Endothelial cell of umbilical vein (primary cell): ENCODE measurements around the gene SFXN3. TPM values are rescaled to one million over a fixed set of nuclear protein-coding genes. Genes with fewer than 3 reads are reported as not detected.

Source experiments
- BruUV-seq: library from RNA; stranded (reverse); fragments of 400-500 nt; replicated peaks from 2 replicates; lab custom pipeline; 2021; lab: Mats Ljungman, UMichigan
- CTCF ChIA-PET: fragments of 300-600, 350-600 bp; sonication (Branson Sonifier 250); formaldehyde crosslinking; loops from one replicate; lab custom pipeline; 2021; ENCODE audit warnings: antibody characterized with exemption, inconsistent platforms; lab: Charles Lee
- POLR2A ChIA-PET: fragments of 300-600, 350-600 bp; sonication (Branson Sonifier 250); formaldehyde crosslinking; loops from one replicate; lab custom pipeline; 2021; ENCODE audit warnings: antibody characterized with exemption, inconsistent platforms; lab: Charles Lee
- DNase-seq: peaks from one replicate; pipeline ENCODE4 v3.0.0-alpha.2; 2011; ENCODE audit warnings: low read depth, low spot score
- FAIRE-seq: peaks from 2 replicates; lab custom pipeline; 2011; peaks lifted over from hg19 to GRCh38; lab: Jason Lieb, UNC
- H2AFZ ChIP-seq: 2 replicates; pipeline ENCODE4 v1.6.0; 2012; ENCODE audit warnings: low read depth, low read length, control low read depth, inconsistent platforms
- H3K27ac ChIP-seq: 2 replicates; pipeline ENCODE4 v1.5.1; 2011; ENCODE audit warnings: low read depth, mild to moderate bottlenecking, control low read depth, low read length, moderate library complexity; ENCODE audit not compliant: insufficient read depth
- H3K27me3 ChIP-seq, 2 experiments: 2 replicates each; pipeline versions ENCODE4 v1.6.0 to v1.6.1; 2011; ENCODE audit warnings: low read length in 2 of 2, mixed read lengths in 1 of 2; ENCODE audit not compliant: control insufficient read depth in 2 of 2, insufficient read depth in 2 of 2
- H3K36me3 ChIP-seq, 2 experiments: 2 replicates in 1 of 2; 3 replicates in 1 of 2; pipeline ENCODE4 v1.5.1; 2011; ENCODE audit warnings: low read length in 2 of 2, mild to moderate bottlenecking in 1 of 2, moderate library complexity in 1 of 2; ENCODE audit not compliant: control insufficient read depth in 2 of 2, insufficient read depth in 2 of 2; ENCODE audit errors: extremely low read depth in 1 of 2
- H3K4me1 ChIP-seq: 3 replicates; pipeline ENCODE4 v1.5.1; 2011; ENCODE audit warnings: mild to moderate bottlenecking, low read length; ENCODE audit not compliant: control insufficient read depth, insufficient read depth; ENCODE audit errors: extremely low read depth
- H3K4me2 ChIP-seq: 2 replicates; pipeline ENCODE4 v1.6.1; 2011; ENCODE audit warnings: low read length, control low read depth, mixed read lengths; ENCODE audit not compliant: insufficient read depth
- H3K4me3 ChIP-seq, 3 experiments: fragments of 200-600 bp in 1 of 3; sonication (generic), shearing (Covaris generic) in 1 of 3; replicated peaks in 1 of 3; 2 replicates each; pipeline ENCODE4 v1.5.1; 2011 to 2016; ENCODE audit warnings: control low read depth in 3 of 3, low read length in 3 of 3, mild to moderate bottlenecking in 2 of 3, inconsistent platforms in 1 of 3, low read depth in 1 of 3, moderate library complexity in 1 of 3; ENCODE audit not compliant: insufficient read depth in 1 of 3
- H3K79me2 ChIP-seq: 2 replicates; pipeline ENCODE4 v1.6.0; 2012; ENCODE audit warnings: low read length, inconsistent platforms; ENCODE audit not compliant: control insufficient read depth, insufficient read depth
- H3K9ac ChIP-seq: replicated peaks from 2 replicates; pipeline ENCODE3; 2011; ENCODE audit warnings: low read length, control low read depth; ENCODE audit not compliant: insufficient read depth; ENCODE audit errors: extremely low read depth
- H3K9me1 ChIP-seq: replicated peaks from 3 replicates; pipeline ENCODE4 v1.6.0; 2011; ENCODE audit warnings: mild to moderate bottlenecking, low read length; ENCODE audit not compliant: control insufficient read depth, insufficient read depth; ENCODE audit errors: extremely low read depth
- H3K9me3 ChIP-seq: replicated peaks from 2 replicates; pipeline ENCODE4 v1.5.1; 2012; ENCODE audit warnings: low read length, inconsistent platforms; ENCODE audit not compliant: control insufficient read depth, insufficient read depth
- H4K20me1 ChIP-seq: replicated peaks from 2 replicates; pipeline ENCODE3; 2011; ENCODE audit warnings: mild to moderate bottlenecking, low read length; ENCODE audit not compliant: control insufficient read depth, insufficient read depth; ENCODE audit errors: extremely low read depth
- CTCF ChIP-seq, 2 donors: IDR thresholded peaks; 1 replicate in 1 of 2; 2 replicates in 1 of 2; pipeline ENCODE4 v1.5.1; 2011; ENCODE audit warnings: low read length in 2 of 2, mild to moderate bottlenecking in 2 of 2, moderate library complexity in 2 of 2, control low read depth in 1 of 2, inconsistent platforms in 1 of 2, low read depth in 1 of 2; ENCODE audit not compliant: insufficient read depth in 1 of 2; ENCODE audit errors: extremely low read depth in 1 of 2
- EZH2 ChIP-seq: IDR thresholded peaks from 2 replicates; pipeline ENCODE4 v1.6.1; 2012; ENCODE audit warnings: borderline replicate concordance, low read depth, mild to moderate bottlenecking, moderate library complexity, low read length, inconsistent platforms; ENCODE audit not compliant: severe bottlenecking
- FOS ChIP-seq: IDR thresholded peaks from 2 replicates; pipeline ENCODE4 v1.6.1; 2011; ENCODE audit warnings: mild to moderate bottlenecking, low read length, moderate library complexity, borderline replicate concordance; ENCODE audit not compliant: insufficient read depth
- GATA2 ChIP-seq: IDR thresholded peaks from 2 replicates; pipeline ENCODE4 v1.7.0; 2011; ENCODE audit warnings: low read depth, mild to moderate bottlenecking, moderate library complexity, mixed read lengths, low read length; ENCODE audit not compliant: insufficient read length, insufficient read depth
- JUN ChIP-seq: IDR thresholded peaks from 2 replicates; pipeline ENCODE4 v1.6.1; 2011; ENCODE audit warnings: borderline replicate concordance, low read depth; ENCODE audit not compliant: insufficient read length, insufficient read depth
- MYC ChIP-seq: IDR thresholded peaks from one replicate; pipeline ENCODE4 v1.6.1; 2011; ENCODE audit warnings: mild to moderate bottlenecking, low read depth, low read length
- POLR2A ChIP-seq: IDR thresholded peaks from 2 replicates; pipeline ENCODE4 v1.6.1; 2012; ENCODE audit warnings: low read depth, mild to moderate bottlenecking, control low read depth, low read length
- POLR2AphosphoS5 ChIP-seq: IDR thresholded peaks from 2 replicates; pipeline ENCODE4 v1.6.1; 2012; ENCODE audit warnings: low read depth, mild to moderate bottlenecking, control low read depth, low read length, moderate library complexity; ENCODE audit not compliant: insufficient read depth
- dilution Hi-C: fragments of 300-500 bp; cut with MboI; formaldehyde crosslinking; loops from one replicate; pipeline ENCODE4 v1.15.0; 2019; ENCODE audit warnings: low sequenced_read_pairs; ENCODE audit not compliant: extremely low pct_ligation_motif_present
- intact Hi-C: fragments of 100-400 bp; cut with micrococcal nuclease; formaldehyde crosslinking; loops from one replicate; pipeline ENCODE4 v1.10.0; 2022
- polyA plus RNA-seq, 4 experiments: library from polyadenylated mRNA; depleted of rRNA in 3 of 4; stranded (reverse) in 3 of 4; unstranded in 1 of 4; fragments of >200 nt; gene quantifications; 2 replicates each; pipeline versions ENCODE4 v1.2.1 to v1.2.3, GENCODE V29; 2011 to 2012; ENCODE audit warnings: missing spikeins in 1 of 4
- total RNA-seq: library from RNA; stranded (reverse); gene quantifications from 2 replicates; pipeline ENCODE4 v1.2.3, GENCODE V29; 2021
- TF ChIP-seq, protein P1 (sequence below): IDR thresholded peaks from 2 replicates; pipeline ENCODE4 v1.6.1; 2011; ENCODE audit not compliant: insufficient read depth, insufficient read length

The SFXN3 gene
- total and polyA plus RNA-seq, 2 donors (not counting 3 experiments of a cell fraction or from before 2014, with no cell fraction given), result 83.1 to 117 TPM

DNA sequence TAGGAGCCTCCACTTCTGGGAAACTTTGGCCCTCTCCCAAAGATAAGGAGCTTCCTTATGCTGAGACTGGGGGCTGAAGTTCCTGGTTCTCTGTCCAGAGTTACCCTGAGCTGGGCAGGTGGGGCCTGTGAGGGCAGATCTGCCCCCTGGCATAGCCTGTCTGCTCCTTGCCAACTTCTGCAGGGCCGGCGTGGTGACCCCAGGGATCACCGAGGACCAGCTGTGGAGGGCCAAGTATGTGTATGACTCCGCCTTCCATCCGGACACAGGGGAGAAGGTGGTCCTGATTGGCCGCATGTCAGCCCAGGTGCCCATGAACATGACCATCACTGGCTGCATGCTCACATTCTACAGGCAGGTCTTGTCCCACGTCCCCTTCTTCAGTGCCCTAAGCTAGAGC is 4.3 kb downstream of the SFXN3 start:
- Histone ChIP-seq H3K9me3 (no peaks in the 10 kb centered on the region), H3K27me3 (no peaks in the 10 kb centered on the region), H3K4me1 (peaks cover 16% of the 10 kb centered on the region), H3K36me3 (peaks cover 18 to 46% of the 10 kb centered on the region in 2 experiments), H3K4me3 (no peak overlapping the region), H3K27ac (no peak overlapping the region), H3K9me1 (no peaks in the 10 kb centered on the region), H3K79me2 (peaks cover 11% of the 10 kb centered on the region), H2AFZ (no peak overlapping the region), H4K20me1 (no peaks in the 10 kb centered on the region), H3K9ac (no peak overlapping the region), H3K4me2 (no peak overlapping the region)
- no TSS peak for BruUV-seq
- ChIA-PET POLR2A (no interaction called here), CTCF (interaction anchor here (1.7 to 9.9 kb wide), 3 partner anchors 17 to 37 kb away, joined by 3 to 104 read pairs (median 4); no protein-coding TSS in a partner anchor)
- dilution Hi-C loops, result no loop called here
- TF ChIP-seq, protein P1, sequence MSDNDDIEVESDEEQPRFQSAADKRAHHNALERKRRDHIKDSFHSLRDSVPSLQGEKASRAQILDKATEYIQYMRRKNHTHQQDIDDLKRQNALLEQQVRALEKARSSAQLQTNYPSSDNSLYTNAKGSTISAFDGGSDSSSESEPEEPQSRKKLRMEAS, result no peak
- TF ChIP-seq GATA2 (no peak), EZH2 (no peak), CTCF (IDR thresholded peaks at IDR 0.05; ENCODE audit: extremely low read depth in 1 of 2, insufficient read depth in 1 of 2, low read depth in 1 of 2, low read length in 2 of 2) (no peak), POLR2A (no peak), MYC (no peak), JUN (no peak), FOS (no peak), POLR2AphosphoS5 (no peak)
- FAIRE-seq (no peak), DNase-seq (no peak)
- intact Hi-C loops, result no loop called here
